ENCODE data around the gene CFC1B.
"Not testable (repeated sequence)": the region's sequence is repeated elsewhere in the genome, so short reads cannot be mapped to it uniquely, and the experiment has no call there.

The CFC1B gene

GRCh38 chr2:130520992-130521391 lies at the start of gene CFC1B:
TSS of gene CFC1B (plus strand) at chr2:130521222. CDS start at chr2:130521485, 263 bp downstream.
- not testable (repeated sequence) for DNase-seq

- DNase-seq: not testable (repeated sequence)
Observed at GRCh38 chr2:130491073-130491472, 29.9 kb upstream of the CFC1B start.

- DNase-seq: not testable (repeated sequence)
Observed at GRCh38 chr2:130509228-130509627, 11.8 kb upstream of the CFC1B start, which contains the start of gene POTEI. TSS of gene POTEI (minus strand) at chr2:130509328. CDS start at chr2:130509235, 93 bp downstream.

- DNase-seq: not testable (repeated sequence)
Observed at GRCh38 chr2:130510807-130511746, 9.9 kb upstream of the CFC1B start.

GRCh38 chr2:130511747-130512451 lies 9.1 kb upstream of the CFC1B start:
- DNase-seq: not testable (repeated sequence)

- not testable (repeated sequence) for DNase-seq
Observed at GRCh38 chr2:130518516-130519106, 2.4 kb upstream of the CFC1B start.

GRCh38 chr2:130522390-130522789 lies 1.4 kb downstream of the CFC1B start:
- DNase-seq: not testable (repeated sequence)

GRCh38 chr2:130527365-130527967 lies 6.4 kb downstream of the CFC1B start:
- not testable (repeated sequence) for DNase-seq

GRCh38 chr2:130529545-130529944 lies 8.5 kb downstream of the CFC1B start:
- not testable (repeated sequence) for DNase-seq

- DNase-seq: not testable (repeated sequence)
Observed at GRCh38 chr2:130530212-130530611, 9.2 kb downstream of the CFC1B start.

- not testable (repeated sequence) for DNase-seq
Observed at GRCh38 chr2:130531225-130531624, 10.2 kb downstream of the CFC1B start.

- not testable (repeated sequence) for DNase-seq
Observed at GRCh38 chr2:130531672-130532071, 10.7 kb downstream of the CFC1B start.

GRCh38 chr2:130536654-130537053 lies 15.6 kb downstream of the CFC1B start:
- not testable (repeated sequence) for DNase-seq

- DNase-seq: not testable (repeated sequence)
Observed at GRCh38 chr2:130538271-130538670, 17.2 kb downstream of the CFC1B start.

- DNase-seq: not testable (repeated sequence)
Observed at GRCh38 chr2:130542789-130543188, 21.8 kb downstream of the CFC1B start.

- not testable (repeated sequence) for DNase-seq
Observed at GRCh38 chr2:130543785-130544528, 22.9 kb downstream of the CFC1B start.

GRCh38 chr2:130544978-130545377 lies 24.0 kb downstream of the CFC1B start:
- not testable (repeated sequence) for DNase-seq

- DNase-seq: not testable (repeated sequence)
Observed at GRCh38 chr2:130548418-130548817, 27.4 kb downstream of the CFC1B start.

- DNase-seq: not testable (repeated sequence)
Observed at GRCh38 chr2:130549475-130549874, 28.5 kb downstream of the CFC1B start.

- DNase-seq: not testable (repeated sequence)
Observed at GRCh38 chr2:130554178-130554577, 33.2 kb downstream of the CFC1B start.

GRCh38 chr2:130556441-130556840 lies 35.4 kb downstream of the CFC1B start:
- not testable (repeated sequence) for DNase-seq

GRCh38 chr2:130566165-130566564 lies 45.1 kb downstream of the CFC1B start:
- DNase-seq: not testable (repeated sequence)
